ENCODE data around the gene RPRD1B.
A peak's percentile ranks its signal among the peaks of the same experiment; 100 is the strongest.

Gene RPRD1B

DNA sequence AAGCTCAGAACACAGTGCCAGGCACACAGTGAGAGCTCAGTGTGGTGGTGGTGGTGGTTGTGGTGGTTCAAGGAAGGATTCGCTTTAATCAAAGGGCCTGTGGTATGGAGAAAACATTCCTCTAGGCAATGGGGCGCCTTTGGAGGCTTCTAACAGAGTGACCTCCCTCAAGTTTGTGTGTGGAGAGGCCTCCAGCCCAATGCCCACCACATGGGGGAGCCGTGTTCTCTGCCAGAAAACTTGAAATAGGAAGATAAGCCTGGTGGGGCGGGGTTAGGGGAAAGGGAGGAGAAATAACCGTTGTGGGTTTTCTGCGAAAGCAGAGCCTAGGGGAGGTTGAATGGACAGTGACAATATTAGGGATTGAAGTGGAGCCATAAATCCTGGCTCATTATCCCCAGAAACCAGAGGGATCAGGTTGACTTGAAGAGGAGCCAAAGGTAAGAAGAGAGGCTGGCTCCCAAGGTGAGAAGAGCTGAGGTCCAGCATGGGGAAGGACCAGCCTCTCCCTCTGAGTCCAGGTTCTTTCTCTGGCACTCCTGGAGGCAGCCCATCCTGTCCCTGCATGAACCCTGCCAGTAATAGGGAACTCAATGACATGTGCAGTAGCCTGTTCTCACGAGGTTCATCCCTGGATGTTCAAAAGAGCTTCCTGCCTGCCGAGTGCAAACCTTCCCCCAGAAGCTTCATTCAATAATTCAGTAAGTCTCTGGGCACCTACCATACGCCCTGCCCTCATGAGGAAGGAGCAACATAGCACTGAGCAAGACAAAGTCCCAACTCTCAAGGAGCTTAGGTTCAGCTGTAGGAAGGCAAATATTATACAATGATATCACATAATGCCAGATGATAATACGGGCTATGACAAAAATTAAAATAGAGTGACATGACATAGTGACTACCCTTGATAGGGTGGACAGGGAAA lies 80.1 kb downstream of the RPRD1B start:
- Histone ChIP-seq H3K4me3 (ENCODE audit: low read length) (peak overlapping the region; percentile 18; the same call in 1 of the 2 replicates), H3K4me2 (ENCODE audit: low read length) (peak overlapping the region; percentile 53), H3K36me3 (replicated peaks; ENCODE audit: low read depth, low read length) (no peaks in the 10 kb centered on the region), H3K27ac (ENCODE audit: low read length) (no peak overlapping the region), H2AFZ (ENCODE audit: low read depth, low read length) (peak overlapping the region; percentile 24), H3K9me3 (ENCODE audit: insufficient read depth, low read length) (no peaks in the 10 kb centered on the region), H3K27me3 (ENCODE audit: low read depth, low read length) (no peaks in the 10 kb centered on the region), H3K9ac (ENCODE audit: low read length) (peak overlapping the region; percentile 30; the same call in 1 of the 2 replicates), H3K79me2 (ENCODE audit: low read length) (no peaks in the 10 kb centered on the region), H3K4me1 (ENCODE audit: low read length) (peaks cover 61% of the 10 kb centered on the region), H4K20me1 (ENCODE audit: insufficient read depth, low read length) (no peaks in the 10 kb centered on the region)
- TF ChIP-seq EZH2phosphoT487 (IDR thresholded peaks at IDR 0.05; ENCODE audit: low read depth): no peak
- TF ChIP-seq, protein P1, sequence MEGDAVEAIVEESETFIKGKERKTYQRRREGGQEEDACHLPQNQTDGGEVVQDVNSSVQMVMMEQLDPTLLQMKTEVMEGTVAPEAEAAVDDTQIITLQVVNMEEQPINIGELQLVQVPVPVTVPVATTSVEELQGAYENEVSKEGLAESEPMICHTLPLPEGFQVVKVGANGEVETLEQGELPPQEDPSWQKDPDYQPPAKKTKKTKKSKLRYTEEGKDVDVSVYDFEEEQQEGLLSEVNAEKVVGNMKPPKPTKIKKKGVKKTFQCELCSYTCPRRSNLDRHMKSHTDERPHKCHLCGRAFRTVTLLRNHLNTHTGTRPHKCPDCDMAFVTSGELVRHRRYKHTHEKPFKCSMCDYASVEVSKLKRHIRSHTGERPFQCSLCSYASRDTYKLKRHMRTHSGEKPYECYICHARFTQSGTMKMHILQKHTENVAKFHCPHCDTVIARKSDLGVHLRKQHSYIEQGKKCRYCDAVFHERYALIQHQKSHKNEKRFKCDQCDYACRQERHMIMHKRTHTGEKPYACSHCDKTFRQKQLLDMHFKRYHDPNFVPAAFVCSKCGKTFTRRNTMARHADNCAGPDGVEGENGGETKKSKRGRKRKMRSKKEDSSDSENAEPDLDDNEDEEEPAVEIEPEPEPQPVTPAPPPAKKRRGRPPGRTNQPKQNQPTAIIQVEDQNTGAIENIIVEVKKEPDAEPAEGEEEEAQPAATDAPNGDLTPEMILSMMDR (IDR thresholded peaks at IDR 0.05; ENCODE audit: low read depth, low read length): peak; percentile 96

DNA sequence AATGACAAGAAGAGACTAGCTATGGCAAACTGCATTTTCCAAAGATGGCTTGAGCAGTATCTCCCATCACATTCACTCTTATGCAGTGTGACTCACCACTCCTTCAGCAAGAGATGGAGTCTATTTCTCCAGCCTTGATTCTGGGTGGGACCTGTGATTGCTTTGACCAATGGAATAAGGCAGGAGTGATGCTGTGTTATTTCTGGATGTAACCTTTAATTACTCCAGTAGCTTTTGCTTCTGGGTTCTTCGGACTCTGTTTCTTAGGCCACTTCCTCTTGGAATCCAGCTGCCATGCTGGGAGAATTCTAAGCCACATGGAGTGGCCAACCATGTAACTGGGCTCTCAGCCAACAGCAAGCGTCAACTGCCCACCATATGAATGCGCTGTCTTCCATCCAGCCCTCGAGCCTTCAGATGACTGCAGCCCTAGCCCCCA lies 80.8 kb downstream of the RPRD1B start:
- Histone ChIP-seq H3K27me3 (ENCODE audit: low read depth, low read length) (no peaks in the 10 kb centered on the region), H2AFZ (ENCODE audit: low read depth, low read length) (no peak overlapping the region), H3K9ac (ENCODE audit: low read length) (no peak overlapping the region), H3K4me1 (ENCODE audit: low read length) (peaks cover 61% of the 10 kb centered on the region), H4K20me1 (ENCODE audit: insufficient read depth, low read length) (no peaks in the 10 kb centered on the region), H3K36me3 (replicated peaks; ENCODE audit: low read depth, low read length) (no peaks in the 10 kb centered on the region), H3K4me3 (ENCODE audit: low read length) (no peak overlapping the region), H3K4me2 (ENCODE audit: low read length) (no peak overlapping the region), H3K79me2 (ENCODE audit: low read length) (no peaks in the 10 kb centered on the region), H3K9me3 (ENCODE audit: insufficient read depth, low read length) (no peaks in the 10 kb centered on the region), H3K27ac (ENCODE audit: low read length) (no peak overlapping the region)
- TF ChIP-seq EZH2phosphoT487 (IDR thresholded peaks at IDR 0.05; ENCODE audit: low read depth): no peak
- TF ChIP-seq, protein P1 (IDR thresholded peaks at IDR 0.05; ENCODE audit: low read depth, low read length): no peak

DNA sequence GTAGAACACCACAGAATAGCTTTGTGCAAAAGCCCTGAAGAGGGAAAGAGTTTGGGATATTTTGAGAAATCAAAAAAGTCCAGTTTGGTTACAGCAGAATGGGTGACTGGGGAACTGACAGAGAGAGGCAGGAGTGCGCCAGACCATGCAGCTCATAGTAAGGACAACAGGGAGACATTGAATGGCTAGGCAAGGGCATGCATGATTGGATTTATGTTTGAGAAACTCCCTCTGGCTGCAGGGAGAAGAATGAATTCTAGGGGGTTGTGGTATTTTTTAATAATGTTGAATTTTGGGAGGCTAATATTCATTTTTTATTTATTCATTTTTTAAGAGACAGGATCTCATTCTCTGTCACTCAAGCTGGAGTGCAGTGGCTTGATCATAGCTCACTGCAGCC lies 81.7 kb downstream of the RPRD1B start:
- Histone ChIP-seq H3K9me3 (ENCODE audit: insufficient read depth, low read length) (no peaks in the 10 kb centered on the region), H3K4me1 (ENCODE audit: low read length) (peaks cover 61% of the 10 kb centered on the region), H3K36me3 (replicated peaks; ENCODE audit: low read depth, low read length) (no peaks in the 10 kb centered on the region), H3K27ac (ENCODE audit: low read length) (no peak overlapping the region), H4K20me1 (ENCODE audit: insufficient read depth, low read length) (no peaks in the 10 kb centered on the region), H3K4me3 (ENCODE audit: low read length) (no peak overlapping the region), H3K27me3 (ENCODE audit: low read depth, low read length) (no peaks in the 10 kb centered on the region), H3K4me2 (ENCODE audit: low read length) (no peak overlapping the region), H3K79me2 (ENCODE audit: low read length) (no peaks in the 10 kb centered on the region), H2AFZ (ENCODE audit: low read depth, low read length) (no peak overlapping the region), H3K9ac (ENCODE audit: low read length) (no peak overlapping the region)
- TF ChIP-seq EZH2phosphoT487 (IDR thresholded peaks at IDR 0.05; ENCODE audit: low read depth): no peak
- TF ChIP-seq, protein P1 (IDR thresholded peaks at IDR 0.05; ENCODE audit: low read depth, low read length): peak; percentile 49

DNA sequence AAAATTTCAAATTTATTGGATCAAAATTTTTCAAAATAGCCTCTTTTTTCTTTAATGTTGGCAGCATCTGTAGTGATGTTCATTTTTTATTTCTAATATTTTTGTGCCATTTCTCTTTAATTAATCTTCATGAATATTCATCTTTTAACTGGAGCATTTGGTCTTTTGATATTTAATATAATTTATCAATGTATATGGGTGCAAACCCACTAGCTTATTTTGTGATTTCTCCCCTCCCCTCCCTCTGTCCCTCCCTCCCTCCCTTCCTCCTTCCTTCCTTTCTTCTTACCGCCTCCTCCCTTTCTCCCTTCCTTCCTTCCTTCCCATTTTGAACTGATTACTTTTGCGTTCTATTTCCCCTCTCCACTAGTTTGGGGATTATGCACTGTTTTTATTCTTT lies 82.3 kb downstream of the RPRD1B start:
- TF ChIP-seq, protein P1 (IDR thresholded peaks at IDR 0.05; ENCODE audit: low read depth, low read length): no peak
- Histone ChIP-seq H3K36me3 (replicated peaks; ENCODE audit: low read depth, low read length) (no peaks in the 10 kb centered on the region), H3K9ac (ENCODE audit: low read length) (no peak overlapping the region), H2AFZ (ENCODE audit: low read depth, low read length) (no peak overlapping the region), H3K4me3 (ENCODE audit: low read length) (no peak overlapping the region), H3K27me3 (ENCODE audit: low read depth, low read length) (no peaks in the 10 kb centered on the region), H3K27ac (ENCODE audit: low read length) (peak overlapping the region; percentile 39), H3K4me1 (ENCODE audit: low read length) (peaks cover 61% of the 10 kb centered on the region), H3K9me3 (ENCODE audit: insufficient read depth, low read length) (no peaks in the 10 kb centered on the region), H3K4me2 (ENCODE audit: low read length) (peak overlapping the region; percentile 33), H3K79me2 (ENCODE audit: low read length) (no peaks in the 10 kb centered on the region), H4K20me1 (ENCODE audit: insufficient read depth, low read length) (no peaks in the 10 kb centered on the region)

Data from OCI-LY3 (cell line).